GM19351 (cell line): ENCODE data around the gene PTCD2.

Experiments
- ATAC-seq: cut with Tn5 transposase; IDR thresholded peaks from one replicate; pipeline ENCODE4 v1.9.1; 2021; ENCODE audit warnings: mild to moderate bottlenecking, moderate library complexity; ENCODE audit not compliant: unreplicated experiment

Gene PTCD2

DNA sequence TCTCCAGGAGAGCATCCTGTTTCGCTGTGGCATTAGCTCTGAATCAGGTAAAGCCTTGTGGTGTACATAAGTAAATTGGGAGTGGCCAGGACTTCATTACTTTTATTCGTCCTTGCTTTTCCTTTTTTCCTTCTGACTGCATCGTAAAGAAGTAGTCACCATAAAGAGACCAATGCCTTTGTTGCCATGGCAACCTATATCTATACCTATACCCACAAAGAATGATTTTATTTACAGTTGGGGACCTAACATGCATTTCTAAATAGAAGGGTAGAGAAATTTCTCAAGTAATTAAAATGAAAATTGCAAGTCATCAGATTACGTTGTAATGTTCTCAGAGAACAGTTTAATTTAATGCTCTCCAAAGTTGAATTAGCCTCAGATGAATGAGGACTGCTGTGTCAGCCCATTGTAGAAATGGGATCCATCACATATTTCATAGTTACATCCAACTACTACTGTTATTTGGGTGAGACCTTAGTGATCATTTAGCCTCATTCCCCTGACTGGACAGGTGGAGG is 18.6 kb downstream of the PTCD2 start:
- no peak for ATAC-seq

DNA sequence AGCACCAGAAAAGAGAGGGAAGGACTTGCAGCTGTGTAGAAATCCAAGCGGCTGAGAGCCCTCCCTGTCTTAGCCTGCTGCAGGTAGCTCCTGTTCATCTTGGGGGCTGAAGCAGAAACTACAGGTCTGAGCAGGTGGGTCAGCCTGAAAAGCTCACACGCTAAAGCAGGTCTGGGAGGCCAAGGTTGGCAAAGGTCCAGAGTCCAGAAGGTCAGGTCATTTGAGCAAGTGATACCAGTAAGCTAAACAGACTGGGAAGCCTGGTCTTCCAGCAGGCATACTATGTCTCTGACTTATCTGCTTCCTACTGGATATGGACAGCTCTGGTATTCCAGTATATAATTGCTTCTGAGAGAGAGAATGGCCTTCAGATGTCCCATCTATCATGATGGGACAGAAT is 26.2 kb downstream of the PTCD2 start:
- no peak for ATAC-seq

DNA sequence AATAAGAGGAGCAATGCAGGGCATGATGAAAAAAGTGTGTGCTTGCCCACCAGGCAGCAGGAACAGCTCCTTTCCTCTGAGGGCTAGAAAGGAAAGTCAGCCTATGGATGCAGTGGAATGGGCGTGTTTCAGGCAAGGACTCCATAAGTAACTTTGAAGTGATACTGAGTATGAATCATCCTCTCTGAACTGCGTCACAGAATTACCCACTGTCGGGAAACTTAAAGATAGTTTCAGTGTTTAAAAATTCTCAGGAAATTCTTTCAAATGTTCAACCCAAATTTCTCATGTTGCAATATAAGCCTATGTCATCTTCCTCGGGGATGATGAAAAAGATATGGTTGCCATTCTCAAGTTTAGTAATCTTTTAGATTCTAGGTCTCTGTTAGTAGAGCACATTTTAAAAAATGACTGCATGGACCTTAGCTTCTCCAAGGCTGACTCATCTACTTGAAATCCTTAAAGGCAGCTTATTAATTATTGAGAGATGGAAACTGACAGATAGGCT is 27.7 kb downstream of the PTCD2 start:
- ATAC-seq: no peak

- ATAC-seq: no peak
These were observed 31.2 kb downstream of the PTCD2 start for GRCh38 chr5:72351376-72351775.

GRCh38 chr5:72352616-72353015 is 32.4 kb downstream of the PTCD2 start:
- no peak for ATAC-seq

- ATAC-seq: no peak
These were observed 32.9 kb downstream of the PTCD2 start for GRCh38 chr5:72353046-72353445.

- no peak for ATAC-seq
These were observed 35.6 kb downstream of the PTCD2 start for GRCh38 chr5:72355706-72356299.

GRCh38 chr5:72356361-72356760 is 36.2 kb downstream of the PTCD2 start:
- ATAC-seq: no peak

DNA sequence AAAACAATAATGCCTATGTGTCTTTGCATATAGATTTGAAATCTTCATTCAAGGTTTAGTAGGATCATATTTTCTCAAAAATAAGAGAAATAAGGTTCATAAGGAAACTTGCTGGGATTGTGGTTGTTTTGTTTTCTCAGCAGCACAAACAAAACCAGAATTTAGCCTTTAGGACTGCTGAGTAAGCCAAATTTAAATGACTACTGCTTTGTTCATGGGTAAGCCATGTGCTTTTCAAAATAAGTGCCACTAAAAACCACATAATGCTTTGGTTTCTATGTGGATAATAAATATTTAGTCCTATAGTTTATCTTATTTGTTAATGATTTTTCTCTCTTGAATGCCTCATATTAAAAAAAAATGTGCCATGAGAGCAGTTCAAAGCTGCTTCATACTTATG is 38.8 kb downstream of the PTCD2 start:
- ATAC-seq: no peak

DNA sequence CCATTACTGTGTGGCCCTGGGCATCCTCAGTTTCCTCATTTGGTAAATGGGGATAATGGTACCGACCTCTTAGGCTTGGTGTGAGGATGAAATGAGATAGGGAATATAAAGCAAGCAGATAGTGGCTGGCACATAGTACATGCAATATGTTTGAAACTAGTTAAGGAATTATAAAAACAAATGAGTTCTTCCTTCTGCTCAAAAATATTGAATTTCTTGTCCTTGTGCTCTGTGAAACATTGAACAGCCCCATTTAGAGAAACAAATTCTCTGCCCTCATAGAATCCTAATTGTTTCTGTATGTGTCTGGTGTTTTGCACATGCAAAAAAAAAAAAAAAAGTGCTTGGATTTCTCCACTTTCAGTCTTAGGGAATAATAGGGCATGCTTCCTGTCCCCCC is 39.7 kb downstream of the PTCD2 start:
- ATAC-seq: no peak

DNA sequence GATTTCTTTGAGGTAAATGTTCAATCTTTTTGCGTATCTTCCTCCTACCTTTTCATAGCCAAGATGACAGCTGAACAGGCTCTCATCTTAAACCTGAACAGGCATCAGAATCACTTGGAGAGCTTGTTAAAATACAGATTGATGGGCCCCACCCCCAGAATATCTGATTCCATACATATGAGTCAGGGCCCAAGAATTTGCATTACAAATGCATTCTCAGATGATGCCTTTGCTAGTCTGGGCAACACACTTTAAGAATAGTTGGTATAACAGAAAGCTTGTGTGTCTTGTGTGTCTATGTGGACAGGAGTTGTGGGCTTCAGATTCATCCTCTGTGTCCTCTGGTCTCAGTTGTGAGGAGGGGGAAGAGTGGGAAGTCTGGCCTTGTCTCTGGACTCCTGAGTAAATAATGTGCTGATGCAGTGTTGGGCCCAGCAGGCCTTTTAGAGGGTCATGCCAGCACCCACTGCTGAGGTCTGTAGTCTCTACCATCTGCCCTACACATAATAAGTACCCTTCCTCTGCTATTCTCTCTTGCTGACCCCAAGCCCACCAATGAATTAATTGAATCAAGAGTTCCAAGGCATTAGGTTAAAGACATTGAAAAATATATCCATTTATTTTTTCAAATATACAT is 43.1 kb downstream of the PTCD2 start:
- no peak for ATAC-seq

DNA sequence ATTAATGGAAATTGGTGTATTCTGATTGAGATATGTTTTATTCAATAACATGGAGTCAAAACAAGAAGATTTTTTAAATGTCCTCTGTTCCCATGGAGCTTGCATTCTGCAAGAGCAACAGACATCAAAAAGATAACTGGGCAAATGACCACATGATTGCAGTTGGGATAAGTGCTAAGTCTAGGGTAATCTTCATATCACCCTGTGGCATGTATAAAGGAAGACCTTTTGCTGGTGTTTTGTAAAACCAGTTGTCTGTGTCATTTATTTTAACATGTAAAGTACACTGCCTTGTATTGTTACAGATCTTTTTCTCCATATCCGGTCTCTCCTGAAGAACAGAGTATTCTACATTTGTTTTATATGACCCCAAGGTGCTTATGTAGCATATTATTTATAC is 44.0 kb downstream of the PTCD2 start:
- no peak for ATAC-seq

DNA sequence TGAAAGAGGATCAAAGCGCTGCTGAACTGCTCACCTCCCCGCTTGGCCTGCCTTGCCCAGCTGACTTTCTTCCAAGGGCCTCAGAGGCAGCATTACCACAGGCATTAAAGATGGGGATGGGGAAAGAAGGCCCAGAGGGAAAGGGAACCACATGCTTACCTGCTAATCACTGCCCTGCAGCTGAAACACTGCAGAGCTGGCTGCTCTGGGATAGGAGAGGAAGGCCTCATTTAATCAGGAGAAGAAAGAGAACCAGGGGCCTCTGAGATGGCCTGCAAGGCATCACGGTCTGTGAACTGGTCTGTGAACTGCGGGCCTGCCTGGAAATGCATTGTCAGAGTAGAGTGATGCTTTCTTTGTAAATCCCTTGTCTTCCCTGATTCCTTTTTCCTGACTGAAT is 44.8 kb downstream of the PTCD2 start:
- ATAC-seq: no peak

DNA sequence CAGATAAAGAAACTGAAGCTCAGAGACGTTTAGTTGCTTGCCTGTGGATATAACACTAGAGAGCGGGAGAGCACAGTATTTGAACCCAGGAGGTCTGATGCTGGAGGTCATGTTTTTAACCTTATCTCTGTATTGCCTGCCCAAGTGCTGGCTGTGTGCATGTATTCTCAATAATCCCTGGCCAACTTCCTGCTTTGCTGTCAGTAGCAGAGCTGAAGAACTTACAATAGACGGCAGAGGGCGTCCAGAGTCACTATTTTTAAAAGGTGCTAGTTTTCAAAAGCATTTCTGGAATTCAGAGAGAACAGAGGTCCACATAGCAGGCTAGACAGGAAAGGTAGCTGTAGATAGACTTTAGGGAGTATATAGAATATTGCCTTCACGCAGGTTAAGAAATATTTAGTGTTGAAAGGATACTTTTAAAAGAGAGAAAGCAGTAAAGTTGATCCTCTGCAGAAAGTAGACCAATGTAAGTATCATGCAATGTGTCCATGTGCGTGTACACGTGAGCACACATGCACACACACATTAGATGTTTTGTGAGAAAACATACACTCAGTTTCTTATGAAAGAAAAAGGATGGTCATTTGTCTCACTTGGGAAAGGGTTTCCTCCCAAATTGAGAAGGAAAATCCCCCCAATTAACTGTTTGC is 46.3 kb downstream of the PTCD2 start:
- ATAC-seq: peak; percentile 66

- no peak for ATAC-seq
These were observed 48.1 kb downstream of the PTCD2 start for GRCh38 chr5:72368271-72368670.

DNA sequence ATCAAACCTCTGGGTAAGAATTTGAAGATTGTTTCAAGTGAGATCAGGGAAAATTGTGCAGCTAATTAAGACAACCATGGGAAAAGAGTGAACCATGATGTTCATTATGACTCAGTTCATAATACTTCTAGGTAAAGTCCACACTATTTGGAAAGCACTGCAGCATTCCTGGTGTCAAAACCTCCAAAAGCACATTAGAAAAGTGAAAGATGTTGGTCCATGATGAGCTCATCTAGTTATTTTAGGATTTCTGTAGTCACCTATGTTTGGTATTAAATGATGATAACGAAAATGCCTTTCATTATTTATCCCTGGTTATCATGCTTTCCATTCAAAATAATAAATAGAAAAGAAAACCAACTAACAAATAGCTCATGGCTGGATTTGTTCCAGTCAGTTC is 49.1 kb downstream of the PTCD2 start:
- ATAC-seq: no peak

DNA sequence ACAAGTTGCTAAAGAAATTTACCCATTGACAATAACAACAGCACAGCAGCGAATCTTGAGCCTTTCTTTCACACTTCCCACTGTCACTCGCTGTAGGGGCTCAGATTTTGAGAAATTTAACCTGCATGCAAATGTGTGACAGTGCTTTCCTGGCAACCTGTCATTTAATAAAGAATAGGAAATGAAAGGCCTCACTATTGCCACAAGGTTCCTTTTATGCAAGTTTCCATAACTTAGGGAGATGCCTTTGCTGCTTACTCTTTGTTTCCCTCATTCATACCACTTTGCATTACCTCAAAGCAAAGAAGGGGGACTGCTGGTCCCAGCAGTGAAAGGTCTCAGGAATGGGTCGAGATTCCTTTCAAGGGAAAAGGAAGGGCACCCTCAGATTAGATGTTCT is 49.5 kb downstream of the PTCD2 start:
- ATAC-seq: no peak

GRCh38 chr5:72372331-72372730 is 52.2 kb downstream of the PTCD2 start:
- ATAC-seq: no peak

DNA sequence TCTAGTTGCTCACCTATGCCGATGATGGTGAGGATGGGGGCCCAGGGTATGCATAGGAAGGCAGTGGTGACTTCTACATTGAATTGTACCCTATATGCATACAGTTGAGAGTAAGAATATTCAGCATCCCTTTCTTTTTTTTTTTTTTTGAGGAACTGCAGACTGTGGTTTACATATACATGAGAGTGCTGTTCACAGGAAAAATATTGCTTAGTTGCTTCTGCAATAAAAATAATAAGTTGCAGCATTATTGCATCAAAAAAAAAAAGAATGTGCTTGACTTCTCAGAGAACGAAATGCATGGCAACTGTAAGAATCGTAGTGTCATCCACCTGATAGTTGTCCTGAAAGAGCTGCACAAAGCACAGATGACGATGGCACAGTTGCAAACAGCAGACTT is 52.8 kb downstream of the PTCD2 start:
- ATAC-seq: no peak

- no peak for ATAC-seq
These were observed 54.7 kb downstream of the PTCD2 start for GRCh38 chr5:72374844-72375243.

- no peak for ATAC-seq
These were observed 56.2 kb downstream of the PTCD2 start for GRCh38 chr5:72376381-72376780.
